HG03064 (cell line): Measurements from ENCODE around the gene ZNF616.

Experiments
- ATAC-seq: cut with Tn5 transposase; IDR thresholded peaks from one replicate; pipeline ENCODE4 v1.9.1; 2021; ENCODE audit warnings: low read depth; ENCODE audit not compliant: unreplicated experiment

Gene ZNF616

DNA sequence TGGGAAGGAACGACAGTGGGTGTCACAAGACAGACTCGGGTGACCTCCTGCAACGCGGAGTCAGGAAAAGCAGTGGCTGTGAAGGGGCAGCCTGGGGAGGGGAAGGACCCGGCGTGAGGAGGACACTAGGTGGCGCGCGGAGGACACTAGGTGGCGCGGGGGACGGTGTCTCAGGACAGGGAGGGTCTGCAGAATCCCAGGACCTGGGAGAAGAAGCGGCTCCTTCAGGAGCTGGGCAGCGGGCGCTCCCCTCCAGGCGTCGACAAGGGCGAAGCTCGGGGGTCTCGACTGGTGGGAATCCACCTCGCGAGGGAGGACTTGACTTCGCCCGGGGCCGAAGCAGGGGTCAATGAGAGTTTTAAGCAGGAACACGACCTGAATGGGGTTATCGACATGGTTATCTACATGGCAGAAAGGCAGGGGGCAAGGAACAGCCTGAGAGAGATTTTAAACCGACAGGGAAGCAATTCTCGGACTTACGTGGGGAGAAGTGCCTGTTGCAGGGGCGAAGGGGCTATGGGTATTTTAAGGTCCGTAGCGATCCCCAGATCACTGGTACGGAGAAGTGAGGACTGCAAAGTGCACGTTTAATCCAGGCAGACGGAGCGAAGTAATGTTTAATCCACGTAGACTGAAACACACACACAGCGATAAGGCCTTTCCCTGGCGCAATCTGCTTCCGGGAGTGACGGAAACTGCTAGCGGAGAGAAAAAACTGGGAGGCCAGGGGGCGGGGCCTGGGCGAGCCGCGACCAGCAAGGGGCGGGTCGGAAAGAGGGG is at the start of gene ZNF616:
TSS of gene ZNF616 (minus strand) at position 687 of the 780 bp plus-strand sequence. CDS start 9,426 bp downstream, outside the sequence.
- peak; percentile 40 for ATAC-seq

DNA sequence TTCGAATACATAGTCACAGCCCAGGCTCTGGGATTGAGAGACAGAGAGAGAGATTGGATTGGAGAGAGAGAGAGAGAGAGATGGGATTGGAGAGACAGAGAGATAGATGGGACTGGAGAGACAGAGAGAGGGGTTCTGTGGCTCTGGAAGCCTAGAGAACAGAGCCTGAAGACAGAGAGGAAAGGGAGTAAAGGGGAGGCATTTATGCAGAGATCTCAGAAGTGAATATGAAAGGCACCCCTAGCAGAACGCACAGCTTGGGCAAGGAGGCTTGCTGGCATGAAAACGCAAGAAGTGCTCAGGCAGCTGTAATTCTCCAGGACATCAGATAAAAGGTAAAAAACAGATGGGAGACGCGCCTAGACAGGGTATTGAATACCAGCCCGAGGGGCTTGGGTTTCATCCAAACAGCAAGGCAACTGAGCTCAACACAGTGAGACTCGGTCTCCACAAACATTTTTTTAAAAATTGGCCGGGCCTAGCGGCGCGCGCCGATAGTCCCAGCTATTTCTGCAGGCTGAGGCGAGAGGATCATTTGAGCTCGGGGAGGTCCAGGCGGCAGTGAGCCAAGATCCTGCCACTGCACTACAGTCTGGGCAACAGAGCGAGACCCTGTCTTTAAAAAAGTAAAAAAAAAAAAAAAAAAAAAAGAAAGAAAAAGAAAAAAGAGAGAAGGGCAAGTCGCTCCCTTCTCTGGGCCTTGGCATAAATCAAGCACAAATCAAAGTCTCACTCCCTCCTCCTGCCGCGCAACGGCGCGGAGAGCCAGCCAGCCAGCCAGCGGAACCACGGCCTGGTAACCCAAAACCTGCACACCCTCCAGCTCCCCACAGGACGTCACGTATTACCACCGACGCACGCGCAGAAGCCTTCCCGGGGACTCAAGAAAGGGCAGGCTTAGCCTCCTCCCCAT is 49.3 kb upstream of the ZNF616 start:
- ATAC-seq, result no peak

DNA sequence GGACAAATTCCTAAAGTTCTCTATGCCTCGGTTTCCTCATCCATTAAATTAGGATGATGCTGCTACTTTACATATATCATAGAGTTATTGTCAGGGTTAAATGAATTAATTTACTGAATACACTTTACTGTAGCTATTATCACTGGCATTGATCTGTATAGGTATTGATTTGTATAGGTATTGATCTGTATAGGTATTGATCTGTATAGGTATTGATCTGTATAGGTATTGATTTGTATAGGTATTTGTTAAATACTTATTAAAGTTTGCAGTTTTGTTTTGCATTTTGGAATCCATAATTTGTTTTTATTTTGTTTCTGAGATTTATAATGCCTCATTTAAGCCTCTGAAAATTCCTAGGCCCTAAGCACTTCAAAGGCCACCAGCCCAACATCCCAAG is 47.7 kb upstream of the ZNF616 start:
- no peak for ATAC-seq

GRCh38 chr19:52176574-52176973 is 36.8 kb upstream of the ZNF616 start:
- no peak for ATAC-seq

DNA sequence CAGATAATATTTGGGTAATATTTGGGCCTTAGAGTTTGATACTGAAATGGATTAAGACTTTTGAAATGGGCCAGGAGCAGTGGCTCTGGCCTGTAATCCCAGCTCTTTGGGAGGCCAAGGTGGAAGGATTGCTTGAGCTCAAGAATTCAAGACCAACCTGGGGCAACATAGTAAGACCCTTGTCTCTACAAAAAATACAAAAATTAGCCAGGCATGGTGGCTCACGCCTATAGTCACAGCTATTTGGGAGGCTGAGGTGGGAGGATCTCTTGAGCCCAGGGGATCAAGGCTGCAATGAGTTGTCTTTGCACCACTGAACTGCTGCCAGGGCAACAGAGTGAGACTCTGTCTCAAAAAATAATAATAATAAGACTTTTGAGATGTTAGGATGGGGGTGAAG is 32.6 kb upstream of the ZNF616 start:
- no peak for ATAC-seq

- ATAC-seq, result no peak
Observed at GRCh38 chr19:52171321-52172169, 31.8 kb upstream of the ZNF616 start, which contains the start of gene ZNF836. ZNF836 (minus strand) TSS chr19:52171621; CDS start chr19:52168072, 3,549 bp downstream.

DNA sequence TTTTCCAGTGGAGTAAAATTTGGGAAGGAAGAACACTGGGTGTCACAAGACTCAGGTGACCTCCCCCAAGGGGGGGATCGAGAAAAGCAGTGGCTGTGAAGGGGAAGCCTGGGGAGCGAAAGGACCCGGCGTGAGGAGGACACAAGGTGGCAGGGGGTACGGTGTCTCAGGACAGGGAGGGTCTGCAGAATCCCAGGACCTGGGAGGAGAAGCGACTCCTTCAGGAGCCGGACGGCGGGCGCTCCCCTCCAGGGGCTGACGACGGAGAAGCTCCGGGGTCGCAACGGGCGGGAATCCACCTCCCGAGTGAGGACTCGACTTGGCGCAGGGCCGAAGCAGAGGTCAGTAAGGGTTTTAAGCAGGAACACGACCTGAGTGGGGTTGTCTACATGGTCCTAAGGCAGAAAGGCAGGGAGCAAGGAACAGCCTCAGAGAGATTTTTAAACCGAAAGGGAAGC is 31.2 kb upstream of the ZNF616 start:
- no peak for ATAC-seq

- ATAC-seq, result no peak
Observed at GRCh38 chr19:52170304-52170703, 30.6 kb upstream of the ZNF616 start.

- no peak for ATAC-seq
Observed at GRCh38 chr19:52155596-52156359, 16.0 kb upstream of the ZNF616 start.

DNA sequence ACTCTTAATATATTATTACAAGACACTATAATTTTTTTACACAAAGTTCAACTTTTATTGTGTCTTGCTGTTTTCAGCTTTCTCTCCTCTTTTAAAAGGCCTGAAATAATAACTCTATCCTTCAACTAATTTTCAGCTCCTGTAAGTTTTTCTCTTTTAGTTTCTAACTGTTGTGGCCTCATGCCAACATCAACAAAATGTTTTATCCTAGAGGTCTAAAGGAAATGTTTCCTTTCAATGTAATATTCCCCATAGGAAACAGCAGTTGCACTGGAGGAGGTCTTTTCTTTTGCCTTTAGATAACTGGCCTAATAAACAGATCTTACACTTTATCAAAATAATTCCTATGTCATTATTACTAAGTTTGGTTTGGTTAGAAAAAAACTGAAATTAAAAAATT is 8.5 kb upstream of the ZNF616 start:
- no peak for ATAC-seq

DNA sequence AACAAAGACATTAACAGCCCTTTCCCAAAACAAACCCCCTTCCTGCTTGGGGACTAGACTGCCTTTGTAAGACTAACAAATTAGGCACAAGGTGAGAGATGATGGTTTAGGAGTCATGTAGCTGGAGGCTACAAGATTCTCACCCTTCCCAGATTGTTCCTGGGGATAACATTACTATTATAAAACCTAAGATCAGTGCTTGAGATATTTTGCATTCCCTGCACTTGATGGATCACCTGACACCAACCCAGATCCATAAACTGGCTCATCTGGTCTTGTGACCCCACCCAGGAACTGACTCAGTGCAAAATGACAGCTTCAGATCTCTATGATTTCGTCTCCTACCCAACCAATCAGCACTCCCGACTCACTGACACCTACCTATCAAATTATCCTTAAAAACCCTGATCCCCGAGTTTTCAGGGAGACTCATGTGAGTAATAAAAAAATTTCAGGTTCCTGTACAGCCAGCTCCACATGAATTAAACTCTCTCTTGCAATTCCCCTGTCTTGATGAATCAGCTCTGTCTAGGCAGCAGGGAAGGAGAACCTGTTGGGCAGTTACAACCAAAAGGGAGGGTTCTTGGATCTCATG is 2.4 kb upstream of the ZNF616 start:
- ATAC-seq, result no peak

DNA sequence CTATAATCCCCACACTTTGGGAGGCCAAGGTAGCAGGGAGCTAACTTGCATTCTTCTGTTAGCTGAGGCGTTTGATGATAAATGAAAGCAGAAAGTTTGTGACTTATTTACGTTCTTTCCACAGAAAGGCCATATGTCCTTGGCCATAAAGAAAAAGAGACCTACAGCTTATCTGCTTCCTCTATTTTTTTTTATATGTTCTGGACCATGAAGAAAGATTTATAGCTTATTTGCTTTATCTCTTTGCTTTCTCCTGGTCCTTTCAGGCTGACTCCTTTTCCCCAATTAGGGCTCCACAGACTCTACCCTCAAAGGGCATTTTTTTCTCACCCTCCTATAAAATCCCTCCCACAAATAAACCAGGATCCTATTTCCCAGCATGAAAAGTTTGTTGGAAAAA is 1.5 kb upstream of the ZNF616 start:
- ATAC-seq, result no peak

DNA sequence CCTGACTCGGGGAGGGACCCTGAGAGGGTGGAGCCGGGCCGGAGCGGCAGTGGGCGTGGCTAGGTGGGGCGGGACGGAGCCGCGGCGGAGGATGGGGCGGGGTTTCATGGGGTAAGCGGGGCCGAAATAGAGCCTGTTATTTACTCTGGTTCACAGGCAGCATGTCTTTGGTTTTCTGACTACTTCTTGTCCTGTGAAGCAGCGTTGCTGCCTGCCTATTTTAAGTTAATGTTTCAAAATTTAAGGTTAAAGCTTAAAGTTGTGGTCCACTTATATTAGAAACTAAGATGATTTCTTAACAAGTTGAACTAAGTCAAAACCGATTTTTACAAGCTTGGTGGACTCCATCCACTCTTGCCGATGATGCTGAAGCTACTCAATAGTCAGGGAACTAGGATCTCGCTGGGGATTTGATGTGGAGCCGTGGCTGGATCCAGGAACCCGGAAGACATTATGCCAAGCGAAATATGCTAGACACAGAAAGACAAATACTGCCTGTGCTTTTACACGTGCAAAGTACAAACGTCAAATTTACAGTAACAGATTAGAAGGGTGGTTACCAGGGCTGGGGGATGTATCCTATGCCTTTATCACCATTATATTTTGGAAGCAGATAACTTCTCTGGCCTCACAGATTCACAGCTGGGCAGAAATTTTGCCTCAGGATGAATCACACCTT is 433 bp upstream of the ZNF616 start:
- peak; percentile 84 for ATAC-seq

DNA sequence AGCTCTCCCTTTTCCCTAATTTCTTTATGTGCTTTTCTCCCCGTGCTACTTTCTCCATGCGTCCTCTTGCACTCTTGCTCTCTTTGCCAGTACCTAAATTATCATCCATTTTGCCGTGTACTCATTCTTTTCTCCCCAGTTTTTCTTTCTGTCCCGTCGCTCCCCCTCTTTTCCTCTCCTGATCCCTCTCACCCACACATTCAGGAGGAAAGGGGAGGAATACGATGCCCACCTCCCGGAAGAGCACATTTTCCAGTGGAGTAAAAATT is 821 bp downstream of the ZNF616 start:
- no peak for ATAC-seq

DNA sequence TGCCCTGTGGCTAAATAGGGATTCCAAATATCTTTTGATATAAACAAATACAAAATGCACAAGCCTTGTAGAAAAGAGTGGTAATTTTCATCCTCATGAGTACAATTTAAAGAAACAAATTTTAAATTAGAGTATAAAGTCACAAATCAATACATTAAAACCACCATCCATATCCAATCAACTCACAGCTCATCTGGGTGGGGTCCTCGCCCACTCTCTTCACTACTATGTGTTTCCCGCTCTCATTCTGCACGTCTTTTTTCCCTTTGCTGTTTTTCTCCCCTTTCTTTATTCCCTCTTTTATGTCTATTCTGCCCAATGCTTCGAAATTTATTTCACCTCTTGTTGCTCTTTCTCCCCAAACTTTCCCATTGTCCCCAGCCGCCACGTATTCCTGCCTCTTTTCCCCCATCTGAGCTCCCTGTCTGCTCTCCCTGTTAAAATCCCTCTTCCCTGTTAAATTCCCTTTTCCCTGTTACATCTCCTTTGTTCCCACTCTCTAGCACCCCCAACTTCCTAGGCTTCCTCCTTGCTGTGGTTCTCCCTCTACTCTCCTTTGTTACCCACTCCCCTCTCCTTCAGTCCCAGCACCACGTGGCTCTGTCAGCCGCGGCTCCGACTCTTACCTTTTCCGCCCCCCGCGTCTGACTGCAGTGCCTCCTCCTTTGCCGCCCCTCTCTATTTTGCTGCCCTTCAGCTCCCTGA is 1.3 kb downstream of the ZNF616 start:
- ATAC-seq, result no peak

GRCh38 chr19:52120286-52120685 is 19.5 kb downstream of the ZNF616 start:
- no peak for ATAC-seq

GRCh38 chr19:52115526-52116053 is 24.1 kb downstream of the ZNF616 start:
- no peak for ATAC-seq

- no peak for ATAC-seq
Observed at GRCh38 chr19:52114691-52115090, 25.0 kb downstream of the ZNF616 start.
